ENCODE measurements around the gene PDHB.
"Not testable (repeated sequence)": the region's sequence is repeated elsewhere in the genome, so short reads cannot be mapped to it uniquely, and the experiment has no call there.

Gene PDHB

DNA sequence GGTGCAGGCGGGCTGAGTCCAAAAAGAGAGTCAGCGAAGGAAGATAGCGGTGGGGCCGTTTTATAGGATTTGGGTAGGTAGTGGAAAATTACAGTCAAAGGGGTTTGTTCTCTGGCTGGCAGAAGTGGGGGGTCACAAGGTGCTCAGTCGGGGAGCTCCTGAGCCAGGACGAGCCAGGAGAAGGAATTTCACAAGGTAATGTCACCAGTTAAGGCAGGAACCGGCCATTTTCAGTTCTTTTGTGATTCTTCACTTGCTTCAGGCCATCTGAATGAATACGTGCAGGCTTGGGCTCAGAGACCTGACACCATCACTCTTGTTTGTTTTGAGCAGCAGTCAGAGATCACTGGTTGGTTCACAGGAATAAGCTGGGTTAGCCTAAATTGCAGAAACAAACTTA, 3.6 kb upstream of the PDHB start:
- not testable (repeated sequence) for DNase-seq (ENCODE audit: low spot score)

GRCh38 chr3:58434990-58435389, 1.4 kb upstream of the PDHB start:
- DNase-seq (ENCODE audit: low spot score) = no peak

- DNase-seq (ENCODE audit: low spot score) = no peak
Observed at GRCh38 chr3:58434511-58434910, 879 bp upstream of the PDHB start.

DNA sequence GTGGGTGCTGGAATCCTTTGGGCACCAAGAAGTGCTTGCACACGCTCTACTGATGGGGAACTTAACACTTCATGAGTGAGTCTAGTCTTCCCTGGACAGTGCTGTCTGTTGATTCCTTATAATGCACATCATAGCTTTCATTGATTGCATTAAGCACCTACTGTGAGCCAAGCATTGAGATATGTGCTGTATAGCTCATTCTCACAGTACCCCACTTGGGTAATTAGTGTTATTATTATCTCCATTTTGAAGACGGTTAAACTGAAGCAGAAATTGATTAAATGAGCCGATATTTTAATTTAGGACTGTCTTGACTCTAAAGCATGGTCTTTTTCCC, 504 bp upstream of the PDHB start:
- DNase-seq (ENCODE audit: low spot score) = no peak

DNA sequence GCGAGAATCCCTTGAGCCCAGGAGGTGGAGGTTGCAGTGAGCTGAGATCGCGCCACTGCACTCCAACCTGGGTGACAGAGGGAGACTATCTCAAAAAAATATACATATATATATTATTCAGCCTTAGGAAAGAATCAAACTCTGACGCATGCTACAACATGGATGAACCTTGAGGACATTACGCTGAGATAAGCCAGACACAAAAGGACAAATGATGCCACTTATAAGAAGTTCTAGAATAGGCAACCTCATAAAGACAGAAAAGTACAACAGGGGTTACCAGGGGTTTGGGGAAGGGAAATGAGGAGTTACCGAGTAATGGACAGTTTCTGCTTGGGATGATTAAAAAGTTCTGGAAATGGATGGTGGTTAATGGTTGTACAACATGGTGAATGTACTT, 727 bp downstream of the PDHB start:
- no peak for DNase-seq (ENCODE audit: low spot score)

GRCh38 chr3:58429657-58430056, 4.0 kb downstream of the PDHB start:
- no peak for DNase-seq (ENCODE audit: low spot score)

- DNase-seq (ENCODE audit: low spot score) = no peak
Observed at GRCh38 chr3:58427661-58428361, 5.8 kb downstream of the PDHB start.

DNA sequence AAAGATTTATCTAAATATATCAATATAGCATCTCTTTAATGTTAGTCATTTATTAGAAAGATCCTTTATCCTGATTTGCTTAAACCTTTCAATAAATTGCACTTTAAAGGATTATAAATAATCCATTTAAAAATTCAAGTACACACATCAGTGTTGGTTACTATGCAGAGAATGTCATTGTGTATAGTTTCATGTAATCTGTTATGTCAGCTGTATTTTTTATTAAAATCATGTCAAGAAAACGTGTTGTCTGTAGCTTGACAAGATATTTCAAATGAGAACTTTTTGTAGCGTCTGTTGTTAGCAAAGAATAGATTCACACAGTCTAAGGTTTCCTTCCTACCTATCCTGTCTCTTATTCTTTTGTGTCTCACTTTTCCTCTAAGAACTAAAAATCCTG, 7.8 kb downstream of the PDHB start:
- no peak for DNase-seq (ENCODE audit: low spot score)

DNA sequence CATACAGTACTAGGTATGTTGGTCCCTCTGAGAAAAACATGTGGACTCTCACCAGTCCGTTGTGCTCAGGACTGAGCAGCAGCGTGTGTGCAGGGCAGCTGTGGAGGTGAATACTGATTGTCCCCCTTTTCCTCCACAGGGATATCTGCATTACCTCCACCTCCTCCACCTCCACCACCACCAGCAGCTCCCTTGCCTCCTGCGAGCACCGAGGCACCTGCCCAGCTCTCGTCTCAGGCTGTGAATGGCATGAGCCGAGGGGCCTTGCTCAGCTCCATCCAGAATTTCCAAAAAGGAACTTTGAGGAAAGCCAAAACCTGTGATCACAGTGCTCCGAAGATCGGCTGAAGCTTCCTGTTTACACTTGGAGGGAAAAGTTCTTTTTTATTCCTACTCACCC, 9.0 kb downstream of the PDHB start:
- DNase-seq (ENCODE audit: low spot score) = no peak

GRCh38 chr3:58422756-58423325, 10.8 kb downstream of the PDHB start:
- no peak for DNase-seq (ENCODE audit: low spot score)

GRCh38 chr3:58421004-58421403, 12.6 kb downstream of the PDHB start:
- DNase-seq (ENCODE audit: low spot score) = no peak

DNA sequence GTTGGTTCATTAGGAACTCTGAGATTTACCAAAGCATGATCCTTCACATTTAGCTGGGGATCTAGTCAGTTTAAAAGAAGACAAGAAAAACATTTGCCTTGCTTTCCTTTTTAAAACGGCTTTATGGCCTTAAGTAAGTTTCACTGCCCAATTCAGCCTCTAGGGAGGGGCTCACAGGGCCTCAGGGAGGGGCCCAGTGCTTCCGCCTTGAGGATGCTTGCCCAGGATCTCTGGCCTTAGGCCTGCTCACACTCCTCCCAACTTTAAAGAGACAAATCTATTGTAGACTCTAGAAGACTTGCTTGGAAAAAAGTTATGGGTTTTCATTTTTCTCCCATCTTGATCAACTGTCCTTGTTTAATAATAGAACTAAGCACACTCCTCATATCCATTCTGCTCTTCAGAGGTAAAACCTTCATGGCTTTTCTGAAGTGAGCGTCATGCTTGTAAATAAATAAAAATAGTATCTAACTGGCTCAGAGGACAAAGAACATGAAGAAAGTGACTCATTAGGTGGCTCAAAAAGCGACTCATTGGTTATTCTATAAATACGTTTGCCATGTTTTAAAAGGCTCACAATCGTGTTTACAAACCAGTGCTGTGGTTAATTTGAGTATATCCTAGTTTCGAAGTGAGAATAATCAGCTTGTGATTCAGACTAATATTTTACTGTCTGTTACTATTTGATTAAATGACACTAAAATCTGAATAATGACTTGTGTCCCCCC, 13.7 kb downstream of the PDHB start:
- no peak for DNase-seq (ENCODE audit: low spot score)

DNA sequence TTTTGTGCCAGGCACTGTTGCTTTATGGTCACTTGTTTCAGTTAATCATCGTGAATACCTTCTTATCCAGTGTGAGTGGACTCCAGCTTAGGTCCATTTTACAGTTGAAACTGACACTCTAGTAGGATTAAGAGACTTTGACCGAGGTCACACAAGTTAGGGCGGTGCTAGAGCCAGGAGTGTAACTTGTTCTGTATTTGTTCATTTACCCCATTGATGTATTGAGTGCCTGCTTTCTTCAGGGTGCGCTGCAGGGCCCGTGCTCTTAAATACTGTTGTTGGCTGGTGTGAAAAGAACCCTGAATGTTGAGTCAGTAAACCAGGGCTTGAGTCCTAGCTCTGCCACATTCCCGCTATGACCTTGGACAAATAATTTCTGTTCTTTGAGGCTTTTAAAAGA, 15.4 kb downstream of the PDHB start:
- DNase-seq (ENCODE audit: low spot score) = no peak

DNA sequence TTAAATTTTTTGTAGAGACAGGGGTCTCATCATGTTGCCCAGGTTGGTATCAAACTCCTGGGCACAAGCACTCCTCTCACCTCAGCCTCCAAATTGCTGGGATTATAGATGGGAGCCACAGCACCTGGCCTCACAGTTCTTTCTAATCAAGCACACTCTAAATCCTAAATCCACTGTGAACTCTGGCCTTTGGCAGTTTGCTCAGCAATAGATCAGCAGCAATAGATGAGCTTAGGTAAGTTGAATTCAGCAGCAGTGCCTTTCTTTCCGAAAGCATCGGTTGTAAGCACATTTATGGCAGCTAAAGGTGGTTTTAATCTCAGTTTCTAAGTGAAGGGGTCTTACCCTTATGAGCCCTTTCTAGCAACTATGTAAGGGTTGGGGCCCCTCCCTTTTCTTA, 16.6 kb downstream of the PDHB start:
- no peak for DNase-seq (ENCODE audit: low spot score)

DNA sequence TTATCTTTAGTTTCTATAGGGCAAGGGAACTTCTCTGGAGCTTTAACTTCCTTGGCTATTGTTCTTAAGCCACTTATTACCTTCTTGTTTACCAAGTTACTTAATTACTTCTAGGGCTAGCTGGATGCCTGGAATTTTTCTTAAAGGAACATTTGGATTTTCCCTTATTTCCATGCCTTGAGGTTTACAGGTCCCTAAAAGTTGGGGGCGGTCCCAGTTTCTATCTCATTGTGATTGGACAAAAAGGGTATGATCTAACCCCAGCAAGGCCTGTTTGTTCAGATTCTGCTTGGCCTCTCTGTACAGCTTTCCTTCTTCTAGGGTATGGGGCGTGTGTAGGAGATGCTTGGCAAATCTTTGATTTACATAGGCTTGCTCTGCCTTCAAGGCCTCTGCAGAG, 17.4 kb downstream of the PDHB start:
- DNase-seq (ENCODE audit: low spot score) = no peak

- peak; percentile 81 for DNase-seq (ENCODE audit: low spot score)
Observed at GRCh38 chr3:58414538-58415197, 19.0 kb downstream of the PDHB start.

GRCh38 chr3:58411851-58412830, 21.5 kb downstream of the PDHB start:
- DNase-seq (ENCODE audit: low spot score) = no peak

DNA sequence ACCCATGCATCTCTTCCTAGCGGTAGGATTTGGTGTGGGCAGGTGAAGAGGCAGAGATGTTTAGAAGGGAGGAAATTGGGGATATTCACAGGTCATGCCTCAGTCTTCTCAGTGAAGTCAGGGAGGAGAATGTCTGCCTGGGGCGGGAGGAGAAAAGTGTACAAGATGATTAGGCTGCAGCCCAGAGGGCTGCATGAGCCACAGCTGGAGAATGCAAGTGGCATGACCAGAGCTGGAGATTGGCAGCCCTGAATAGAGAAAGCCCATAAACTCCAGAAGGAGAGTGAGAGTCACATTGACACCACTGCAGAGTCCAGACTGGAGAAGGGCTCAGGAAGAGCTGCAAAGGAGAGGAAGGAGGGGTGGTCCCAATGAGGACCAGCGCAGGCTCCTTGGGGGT, 22.6 kb downstream of the PDHB start:
- DNase-seq (ENCODE audit: low spot score) = no peak

DNA sequence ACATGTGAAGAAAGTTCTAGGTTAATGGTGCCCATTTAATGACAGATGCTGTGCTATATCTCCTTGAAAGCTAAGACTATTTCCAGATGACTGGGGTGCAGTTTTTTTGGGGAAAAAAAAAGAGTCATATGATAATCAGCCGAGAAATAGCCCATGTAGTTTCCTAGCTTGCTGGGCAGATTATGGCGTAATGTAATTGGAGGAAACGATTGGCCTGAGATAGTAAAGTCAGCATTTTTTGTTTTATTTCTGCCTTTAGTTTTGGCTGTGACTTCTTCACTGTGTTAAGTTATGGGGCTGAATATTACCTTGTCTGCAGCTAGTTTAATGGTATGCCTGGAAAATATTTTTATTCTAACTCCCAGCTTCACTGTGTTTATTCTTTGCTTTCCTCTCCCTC, 24.0 kb downstream of the PDHB start:
- no peak for DNase-seq (ENCODE audit: low spot score)

DNA sequence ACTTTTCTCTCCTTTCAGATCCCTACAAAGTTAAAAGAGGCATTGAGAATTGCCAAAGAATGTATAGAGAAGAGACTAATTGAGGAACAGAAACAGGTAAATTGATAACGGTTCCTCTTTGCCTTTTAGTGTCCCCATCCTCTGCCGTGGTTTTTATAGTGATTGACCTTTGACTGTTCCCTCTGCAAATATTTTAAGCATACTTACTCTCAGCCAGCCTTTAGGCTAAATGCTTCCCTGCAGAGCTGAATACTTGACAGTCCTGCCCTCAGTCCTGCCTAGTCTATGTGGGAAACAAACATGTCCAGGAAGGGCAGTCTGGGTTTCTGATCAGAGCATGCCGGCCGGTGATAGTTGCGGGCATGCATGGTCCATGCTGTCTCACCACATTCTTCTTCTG, 24.7 kb downstream of the PDHB start:
- DNase-seq (ENCODE audit: low spot score) = no peak

GRCh38 chr3:58404396-58404795, 29.2 kb downstream of the PDHB start:
- no peak for DNase-seq (ENCODE audit: low spot score)
